K562 (cell line): ENCODE measurements around the gene TMEM138. TPM values are rescaled to one million over a fixed set of nuclear protein-coding genes. Genes with fewer than 3 reads are reported as not detected.
A peak's percentile ranks its signal among the peaks of the same experiment; 100 is the strongest.

Source experiments
- ATAC-seq: fragments of 200-7000 bp; cut with Tn5 transposase; 3 replicates; pipeline ENCODE4 v1.9.1; 2020; ENCODE audit warnings: moderate library complexity
- BruUV-seq: library from RNA; stranded (reverse); fragments of 400-500 nt; replicated peaks from 2 replicates; lab custom pipeline; 2021; lab: Mats Ljungman, UMichigan
- CTCF ChIA-PET: fragments of 300-600 bp; formaldehyde crosslinking; extraction: SDS; loops from one replicate; lab custom pipeline; 2021; ENCODE audit warnings: low intra/inter-chr PET ratio; lab: Yijun Ruan, JAX
- POLR2A ChIA-PET: fragments of 300-600, 350-650 bp; sonication (Branson Sonifier 250); formaldehyde crosslinking; extraction: SDS; loops from one replicate; lab custom pipeline; 2021; ENCODE audit warnings: antibody characterized with exemption, inconsistent platforms; lab: Yijun Ruan, JAX
- DNase-seq, 4 experiments: peaks; one replicate each; pipeline versions ENCODE4 v3.0.0 to v3.0.0-alpha.2; 2011 to 2018; ENCODE audit warnings: low spot score in 3 of 4, mixed read lengths in 3 of 4; ENCODE audit errors: extremely low read depth in 1 of 4
- FAIRE-seq: peaks from 2 replicates; lab custom pipeline; 2011; peaks lifted over from hg19 to GRCh38; lab: Jason Lieb, UNC
- H2AFZ ChIP-seq: 2 replicates; pipeline ENCODE4 v1.6.0; 2011; ENCODE audit warnings: low read depth, low read length, control low read depth, inconsistent platforms
- H3K27ac ChIP-seq: fragments of 200-600 bp; 3 replicates; pipeline ENCODE4 v1.8.0; 2011; ENCODE audit warnings: low read depth, mild to moderate bottlenecking, control low read depth, inconsistent platforms, low read length, moderate library complexity, mixed read lengths; ENCODE audit errors: extremely low read depth
- H3K27me3 ChIP-seq, 2 experiments: fragments of 300-600 bp in 1 of 2; 2 replicates in 1 of 2; 3 replicates in 1 of 2; pipeline versions ENCODE4 v1.6.0 to v1.8.0; 2011; ENCODE audit warnings: inconsistent platforms in 2 of 2, low read length in 2 of 2, mild to moderate bottlenecking in 1 of 2, mixed read lengths in 1 of 2, moderate library complexity in 1 of 2; ENCODE audit not compliant: control insufficient read depth in 2 of 2, insufficient read depth in 2 of 2
- H3K36me3 ChIP-seq: fragments of 300-600 bp; 3 replicates; pipeline ENCODE4 v1.8.0; 2011; ENCODE audit warnings: mild to moderate bottlenecking, low read length, inconsistent platforms; ENCODE audit not compliant: control insufficient read depth, insufficient read depth
- H3K4me1 ChIP-seq, 2 experiments: fragments of 200-600 bp in 1 of 2; replicated peaks in 1 of 2; 2 replicates in 1 of 2; 3 replicates in 1 of 2; pipeline versions ENCODE4 v1.5.1 to v1.8.0; 2011; ENCODE audit warnings: inconsistent platforms in 2 of 2, low read length in 2 of 2, mild to moderate bottlenecking in 1 of 2, mixed read lengths in 1 of 2, moderate library complexity in 1 of 2; ENCODE audit not compliant: control insufficient read depth in 2 of 2, insufficient read depth in 2 of 2
- H3K4me2 ChIP-seq: 2 replicates; pipeline ENCODE4 v1.6.1; 2011; ENCODE audit warnings: low read length, control low read depth, inconsistent platforms, mixed read lengths; ENCODE audit not compliant: insufficient read depth
- H3K4me3 ChIP-seq: fragments of 200-600 bp; sonication (generic), shearing (Covaris generic); 2 replicates; pipeline ENCODE4 v1.5.1; 2016; ENCODE audit warnings: control low read depth, inconsistent platforms
- H3K79me2 ChIP-seq: fragments of 200-600 bp; 3 replicates; pipeline ENCODE4 v1.8.0; 2011; ENCODE audit warnings: low read length, inconsistent platforms; ENCODE audit not compliant: control insufficient read depth, insufficient read depth
- H3K9ac ChIP-seq, 2 experiments: 2 replicates each; pipeline versions ENCODE4 v1.6.0 to v1.6.1; 2011; ENCODE audit warnings: low read depth in 2 of 2, low read length in 2 of 2, control low read depth in 1 of 2, inconsistent platforms in 1 of 2, mild to moderate bottlenecking in 1 of 2, mixed read lengths in 1 of 2; ENCODE audit not compliant: insufficient read depth in 1 of 2
- H3K9me1 ChIP-seq: one replicate; pipeline ENCODE4 v1.6.0; 2011; ENCODE audit warnings: inconsistent platforms, mild to moderate bottlenecking, low read length, moderate library complexity; ENCODE audit not compliant: control insufficient read depth, insufficient read depth
- H3K9me3 ChIP-seq: replicated peaks from 2 replicates; pipeline ENCODE4 v1.5.1; 2011; ENCODE audit warnings: low read depth, low read length, inconsistent platforms; ENCODE audit not compliant: control insufficient read depth, insufficient read depth
- H4K20me1 ChIP-seq: replicated peaks from 2 replicates; pipeline ENCODE4 v1.6.1; 2011; ENCODE audit warnings: low read length, inconsistent platforms, mixed read lengths; ENCODE audit not compliant: control insufficient read depth, insufficient read depth
- ARNT ChIP-seq, 2 experiments: fragments of 450-650 bp; IDR thresholded peaks; 2 replicates each; pipeline ENCODE4 v1.6.1; 2016; ENCODE audit warnings: mild to moderate bottlenecking in 1 of 2
- GATA2 ChIP-seq: sonication (generic); formaldehyde crosslinking; IDR thresholded peaks from 2 replicates; pipeline ENCODE4 v1.4.0; 2020; ENCODE audit warnings: mild to moderate bottlenecking, missing genetic modification reagents
- MTA3 ChIP-seq: fragments of 450-650 bp; formaldehyde crosslinking; IDR thresholded peaks from 2 replicates; pipeline ENCODE4 v1.6.1; 2017; ENCODE audit warnings: mild to moderate bottlenecking, borderline replicate concordance
- ZKSCAN1 ChIP-seq: fragments of 150-350 bp; IDR thresholded peaks from 2 replicates; pipeline ENCODE4 v1.6.1; 2016; ENCODE audit warnings: low read depth, low read length
- ZNF766 ChIP-seq: fragments of 200-800 bp; sonication (Bioruptor generic); conservative IDR thresholded peaks from 2 replicates; pipeline ENCODE4 v1.6.1; 2016; ENCODE audit warnings: missing genetic modification characterization, missing compliant biosample characterization
- ZNF830 ChIP-seq: fragments of 250-450 bp; sonication (Bioruptor Pico); IDR thresholded peaks from 2 replicates; pipeline ENCODE4 v1.5.0; 2021; ENCODE audit warnings: mild to moderate bottlenecking
- WGBS: fragments of 100-300 bp; shearing (Covaris generic); methylation state at CpG from one replicate; pipeline ENCODE4 v1.1.6; 2016; ENCODE audit warnings: low coverage, mixed read lengths; ENCODE audit not compliant: insufficient coverage; ENCODE audit errors: missing lambda C conversion rate; 5-methylcytosine and 5-hydroxymethylcytosine counted together
- in situ Hi-C: fragments of 300-500 bp; cut with MboI; formaldehyde crosslinking; loops from 4 replicates; pipeline ENCODE4 v1.15.0; 2018; ENCODE audit warnings: inconsistent platforms, mixed read lengths
- intact Hi-C: fragments of 100-400 bp; cut with micrococcal nuclease; formaldehyde crosslinking; loops from 2 replicates; pipeline ENCODE4 v1.14.2; 2022
- polyA plus RNA-seq, 8 experiments: library from polyadenylated mRNA; depleted of rRNA in 4 of 8; stranded (reverse) in 5 of 8; unstranded in 3 of 8; fragments of >200 nt; fragmentation: Nextera tagmentation in 2 of 8; fragmentation: Illumina TruSeq in 1 of 8; extraction: Ambion mirVana in 2 of 8; extraction: Trizol in 1 of 8; gene quantifications; 2 replicates each; pipeline versions ENCODE4 v1.2.1 to v1.2.3, GENCODE V29; 2011 to 2014; ENCODE audit warnings: inconsistent platforms in 1 of 8, missing spikeins in 1 of 8
- total RNA-seq, 7 experiments: library from RNA; depleted of rRNA in 6 of 7; stranded (reverse); fragments of >200 nt in 6 of 7; fragmentation: Illumina TruSeq in 2 of 7; extraction: Trizol in 2 of 7; gene quantifications; 2 replicates each; pipeline versions ENCODE4 v1.2.1 to v1.2.3, GENCODE V29; 2011 to 2021; ENCODE audit warnings: low replicate concordance in 1 of 7

TMEM138 gene
- total and polyA plus RNA-seq, 9 of the 15 experiments (the other 6 are each of a cell fraction or from before 2014, with no cell fraction given) = 23.2 to 168 (median 63.1) TPM

DNA sequence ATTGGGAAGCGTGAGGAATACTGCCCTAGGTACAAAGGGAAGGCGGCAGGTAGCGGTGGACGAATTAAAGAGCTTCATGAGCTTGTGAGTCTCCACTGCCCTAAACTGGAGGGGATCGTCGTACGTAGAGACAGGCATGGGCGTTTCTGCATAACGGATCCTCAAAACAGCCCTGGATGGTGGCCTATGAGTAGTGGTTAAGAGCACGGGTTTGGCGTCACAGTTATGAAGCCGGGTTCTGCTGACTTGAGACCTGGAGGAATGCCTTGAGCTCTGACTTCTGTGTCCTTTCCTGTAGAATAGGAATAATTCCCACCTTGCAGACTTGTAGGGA lies 335 bp downstream of the TMEM138 start (continued):
- TF ChIP-seq GATA2 (CRISPR knock-in tag) (no peak), ARNT (IDR thresholded peaks at IDR 0.05) (peak in 1 of 2 experiments; percentile 6; a peak in 1 of 4 replicates), ZNF830 (CRISPR knock-in tag) (0 out of 2 replicates have a peak, but pooled peaks have one; percentile 86), ZNF766 (CRISPR knock-in tag) (0 out of 2 replicates have a peak, but pooled peaks have one; percentile 8)

DNA sequence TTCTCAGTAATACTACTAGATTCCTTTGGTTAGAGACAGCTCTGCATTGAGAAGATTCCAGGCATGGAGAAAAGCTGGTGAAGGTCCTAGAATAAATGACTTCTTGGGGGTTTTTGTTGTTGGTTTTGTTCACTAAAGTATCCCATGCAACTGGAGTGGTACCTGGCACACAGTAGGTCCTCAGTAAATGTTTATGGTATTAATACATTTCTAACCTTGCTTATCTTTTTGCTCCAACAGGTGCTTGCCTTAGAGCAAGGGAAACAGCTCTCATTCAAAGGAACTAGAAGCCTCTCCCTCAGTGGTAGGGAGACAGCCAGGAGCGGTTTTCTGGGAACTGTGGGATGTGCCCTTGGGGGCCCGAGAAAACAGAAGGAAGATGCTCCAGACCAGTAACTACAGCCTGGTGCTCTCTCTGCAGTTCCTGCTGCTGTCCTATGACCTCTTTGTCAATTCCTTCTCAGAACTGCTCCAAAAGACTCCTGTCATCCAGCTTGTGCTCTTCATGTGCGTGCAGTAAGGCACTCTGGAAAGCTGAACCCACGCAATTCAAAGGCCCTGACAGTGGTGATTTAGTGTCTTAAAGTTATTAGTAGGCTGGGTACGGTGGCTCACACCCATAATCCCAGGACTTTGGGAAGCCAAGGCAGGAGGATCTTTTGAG lies 2.0 kb downstream of the TMEM138 start:
- peaks cover 66% of the 10 kb centered on the region for H3K79me2 ChIP-seq
- no peaks in the 10 kb centered on the region for H3K27me3 ChIP-seq
- no peak overlapping the region for H2AFZ ChIP-seq
- peak overlapping the region; percentile 67; the same call in 1 of the 2 replicates for H3K4me3 ChIP-seq
- FAIRE-seq (no peak), DNase-seq (no peak), ATAC-seq (no peak)
- in situ Hi-C loops = no loop called here
- H4K20me1 ChIP-seq = no peaks in the 10 kb centered on the region
- intact Hi-C loops = no loop called here
- H3K9ac ChIP-seq = peak overlapping the region in 1 of 2 experiments; percentile 97; a peak in 1 of 4 replicates
- ChIA-PET CTCF (no interaction called here), POLR2A (interaction anchor here (0.6 to 1.2 kb wide), 4 partner anchors 9 to 325 kb away, joined by 3 to 5 read pairs (median 3); no protein-coding TSS in a partner anchor)
- WGBS = 88% methylated on average over 4 of the region's 5 CpGs
- peaks cover 55% of the 10 kb centered on the region for H3K36me3 ChIP-seq
- no peaks in the 10 kb centered on the region for H3K9me1 ChIP-seq
- peaks cover 36 to 40% of the 10 kb centered on the region in 2 experiments; a peak in 4 of 5 replicates for H3K4me1 ChIP-seq
- BruUV-seq = no TSS peak
- H3K9me3 ChIP-seq = no peaks in the 10 kb centered on the region
- TF ChIP-seq MTA3 = no peak
- peak; percentile 89 for TF ChIP-seq ZKSCAN1
- peak overlapping the region; percentile 100 for H3K4me2 ChIP-seq
- H3K27ac ChIP-seq = peak overlapping the region; percentile 45; the same call in 1 of the 3 replicates
